ENCODE data around the gene ANKRD13B. TPM values are rescaled to one million over a fixed set of nuclear protein-coding genes. Genes with fewer than 3 reads are reported as not detected.
A peak's percentile ranks its signal among the peaks of the same experiment; 100 is the strongest.

The ANKRD13B gene
- total RNA-seq, 1 donor from 2014 or later = 2.8 TPM

- H3K9ac ChIP-seq = no peak overlapping the region
- TF ChIP-seq EZH2 (IDR thresholded peaks at IDR 0.05) (no peak), CTCF (IDR thresholded peaks at IDR 0.05) (no peak), EZH2phosphoT487 (IDR thresholded peaks at IDR 0.05) (no peak)
- H4K20me1 ChIP-seq (ENCODE audit: low read depth) = peaks cover 51% of the 10 kb centered on the region
- peak overlapping the region; percentile 95 for H3K4me3 Mint-ChIP-seq
- peak overlapping the region; percentile 96 for H3K4me2 ChIP-seq
- no peak overlapping the region for H2AFZ ChIP-seq (replicated peaks)
- peaks cover 24% of the 10 kb centered on the region for H3K4me1 ChIP-seq
- H3K36me3 Mint-ChIP-seq = peaks cover 4% of the 10 kb centered on the region
- H3K36me3 ChIP-seq = no peaks in the 10 kb centered on the region
- DNase-seq (ENCODE audit: low spot score) = peak; percentile 15
- peaks cover 41% of the 10 kb centered on the region for H3F3A ChIP-seq (ENCODE audit: low read depth)
- no peak overlapping the region for H3K27ac Mint-ChIP-seq
- peaks cover 36% of the 10 kb centered on the region for H3K27me3 ChIP-seq
- no peak overlapping the region for H3K27ac ChIP-seq
- H3K4me3 ChIP-seq = peak overlapping the region; percentile 71
- H3K27me3 Mint-ChIP-seq (ENCODE audit: insufficient read depth, low read depth) = peaks cover 25% of the 10 kb centered on the region
- no peaks in the 10 kb centered on the region for H3K9me3 Mint-ChIP-seq
- H3K9me3 ChIP-seq (ENCODE audit: low read depth) = no peaks in the 10 kb centered on the region
- H3K79me2 ChIP-seq (ENCODE audit: low read depth) = peaks cover 7% of the 10 kb centered on the region
- H3K4me1 Mint-ChIP-seq = peaks cover 31% of the 10 kb centered on the region
Observed at GRCh38 chr17:29569245-29569950, 23.5 kb upstream of the ANKRD13B start.

- no peak for DNase-seq (ENCODE audit: low spot score)
- H3K4me3 Mint-ChIP-seq = peak overlapping the region; percentile 78
- peaks cover 30% of the 10 kb centered on the region for H3K4me1 Mint-ChIP-seq
- Histone ChIP-seq H3K27ac (no peak overlapping the region), H3K9ac (no peak overlapping the region), H3K27me3 (peaks cover 25% of the 10 kb centered on the region), H3K9me3 (ENCODE audit: low read depth) (no peaks in the 10 kb centered on the region), H4K20me1 (ENCODE audit: low read depth) (peaks cover 53% of the 10 kb centered on the region), H3K4me2 (no peak overlapping the region), H2AFZ (replicated peaks) (no peak overlapping the region), H3K4me3 (no peak overlapping the region), H3K4me1 (peaks cover 22% of the 10 kb centered on the region), H3F3A (ENCODE audit: low read depth) (peaks cover 37% of the 10 kb centered on the region), H3K36me3 (no peaks in the 10 kb centered on the region), H3K79me2 (ENCODE audit: low read depth) (peaks cover 7% of the 10 kb centered on the region)
- H3K27me3 Mint-ChIP-seq (ENCODE audit: insufficient read depth, low read depth) = peaks cover 21% of the 10 kb centered on the region
- no peak overlapping the region for H3K27ac Mint-ChIP-seq
- H3K9me3 Mint-ChIP-seq = no peaks in the 10 kb centered on the region
- TF ChIP-seq EZH2phosphoT487 (IDR thresholded peaks at IDR 0.05) = no peak
- TF ChIP-seq CTCF (IDR thresholded peaks at IDR 0.05) = no peak
- TF ChIP-seq EZH2 (IDR thresholded peaks at IDR 0.05) = no peak
- H3K36me3 Mint-ChIP-seq = peaks cover 6% of the 10 kb centered on the region
Observed at GRCh38 chr17:29570521-29570920, 22.4 kb upstream of the ANKRD13B start.

- no peak overlapping the region for H3K4me2 ChIP-seq
- H3K36me3 Mint-ChIP-seq = peaks cover 6% of the 10 kb centered on the region
- H3K27me3 ChIP-seq = peaks cover 15% of the 10 kb centered on the region
- H2AFZ ChIP-seq (replicated peaks) = no peak overlapping the region
- no peak overlapping the region for H3K27ac ChIP-seq
- H3K79me2 ChIP-seq (ENCODE audit: low read depth) = peaks cover 7% of the 10 kb centered on the region
- H3K36me3 ChIP-seq = no peaks in the 10 kb centered on the region
- H3K9ac ChIP-seq = no peak overlapping the region
- H3K9me3 ChIP-seq (ENCODE audit: low read depth) = no peaks in the 10 kb centered on the region
- H3K4me1 Mint-ChIP-seq = peaks cover 26% of the 10 kb centered on the region
- DNase-seq (ENCODE audit: low spot score) = no peak
- H3K4me3 ChIP-seq = no peak overlapping the region
- H3K27me3 Mint-ChIP-seq (ENCODE audit: insufficient read depth, low read depth) = peaks cover 13% of the 10 kb centered on the region
- H3K9me3 Mint-ChIP-seq = no peaks in the 10 kb centered on the region
- TF ChIP-seq EZH2phosphoT487 (IDR thresholded peaks at IDR 0.05) = no peak
- TF ChIP-seq EZH2 (IDR thresholded peaks at IDR 0.05) = no peak
- no peak for TF ChIP-seq CTCF (IDR thresholded peaks at IDR 0.05)
- H3K4me1 ChIP-seq = peaks cover 17% of the 10 kb centered on the region
- peak overlapping the region; percentile 24 for H3K4me3 Mint-ChIP-seq
- H4K20me1 ChIP-seq (ENCODE audit: low read depth) = peaks cover 55% of the 10 kb centered on the region
- H3K27ac Mint-ChIP-seq = no peak overlapping the region
- H3F3A ChIP-seq (ENCODE audit: low read depth) = peaks cover 27% of the 10 kb centered on the region
Observed at GRCh38 chr17:29571486-29571882, 21.4 kb upstream of the ANKRD13B start.
